Endothelial cell of umbilical vein (primary cell): Measurements from ENCODE around the gene BUB1B. TPM values are rescaled to one million over a fixed set of nuclear protein-coding genes. Genes with fewer than 3 reads are reported as not detected.

Experiments
- BruUV-seq: library from RNA; stranded (reverse); fragments of 400-500 nt; replicated peaks from 2 replicates; lab custom pipeline; 2021; lab: Mats Ljungman, UMichigan
- CTCF ChIA-PET: fragments of 300-600, 350-600 bp; sonication (Branson Sonifier 250); formaldehyde crosslinking; loops from one replicate; lab custom pipeline; 2021; ENCODE audit warnings: antibody characterized with exemption, inconsistent platforms; lab: Charles Lee
- POLR2A ChIA-PET: fragments of 300-600, 350-600 bp; sonication (Branson Sonifier 250); formaldehyde crosslinking; loops from one replicate; lab custom pipeline; 2021; ENCODE audit warnings: antibody characterized with exemption, inconsistent platforms; lab: Charles Lee
- DNase-seq: peaks from one replicate; pipeline ENCODE4 v3.0.0-alpha.2; 2011; ENCODE audit warnings: low read depth, low spot score
- FAIRE-seq: peaks from 2 replicates; lab custom pipeline; 2011; peaks lifted over from hg19 to GRCh38; lab: Jason Lieb, UNC
- H2AFZ ChIP-seq: 2 replicates; pipeline ENCODE4 v1.6.0; 2012; ENCODE audit warnings: low read depth, low read length, control low read depth, inconsistent platforms
- H3K27ac ChIP-seq: 2 replicates; pipeline ENCODE4 v1.5.1; 2011; ENCODE audit warnings: low read depth, mild to moderate bottlenecking, control low read depth, low read length, moderate library complexity; ENCODE audit not compliant: insufficient read depth
- H3K27me3 ChIP-seq, 2 experiments: 2 replicates each; pipeline versions ENCODE4 v1.6.0 to v1.6.1; 2011; ENCODE audit warnings: low read length in 2 of 2, mixed read lengths in 1 of 2; ENCODE audit not compliant: control insufficient read depth in 2 of 2, insufficient read depth in 2 of 2
- H3K36me3 ChIP-seq, 2 experiments: 2 replicates in 1 of 2; 3 replicates in 1 of 2; pipeline ENCODE4 v1.5.1; 2011; ENCODE audit warnings: low read length in 2 of 2, mild to moderate bottlenecking in 1 of 2, moderate library complexity in 1 of 2; ENCODE audit not compliant: control insufficient read depth in 2 of 2, insufficient read depth in 2 of 2; ENCODE audit errors: extremely low read depth in 1 of 2
- H3K4me1 ChIP-seq: 3 replicates; pipeline ENCODE4 v1.5.1; 2011; ENCODE audit warnings: mild to moderate bottlenecking, low read length; ENCODE audit not compliant: control insufficient read depth, insufficient read depth; ENCODE audit errors: extremely low read depth
- H3K4me2 ChIP-seq: 2 replicates; pipeline ENCODE4 v1.6.1; 2011; ENCODE audit warnings: low read length, control low read depth, mixed read lengths; ENCODE audit not compliant: insufficient read depth
- H3K4me3 ChIP-seq, 3 experiments: fragments of 200-600 bp in 1 of 3; sonication (generic), shearing (Covaris generic) in 1 of 3; replicated peaks in 1 of 3; 2 replicates each; pipeline ENCODE4 v1.5.1; 2011 to 2016; ENCODE audit warnings: control low read depth in 3 of 3, low read length in 3 of 3, mild to moderate bottlenecking in 2 of 3, inconsistent platforms in 1 of 3, low read depth in 1 of 3, moderate library complexity in 1 of 3; ENCODE audit not compliant: insufficient read depth in 1 of 3
- H3K79me2 ChIP-seq: 2 replicates; pipeline ENCODE4 v1.6.0; 2012; ENCODE audit warnings: low read length, inconsistent platforms; ENCODE audit not compliant: control insufficient read depth, insufficient read depth
- H3K9ac ChIP-seq: replicated peaks from 2 replicates; pipeline ENCODE3; 2011; ENCODE audit warnings: low read length, control low read depth; ENCODE audit not compliant: insufficient read depth; ENCODE audit errors: extremely low read depth
- H3K9me1 ChIP-seq: replicated peaks from 3 replicates; pipeline ENCODE4 v1.6.0; 2011; ENCODE audit warnings: mild to moderate bottlenecking, low read length; ENCODE audit not compliant: control insufficient read depth, insufficient read depth; ENCODE audit errors: extremely low read depth
- H3K9me3 ChIP-seq: replicated peaks from 2 replicates; pipeline ENCODE4 v1.5.1; 2012; ENCODE audit warnings: low read length, inconsistent platforms; ENCODE audit not compliant: control insufficient read depth, insufficient read depth
- H4K20me1 ChIP-seq: replicated peaks from 2 replicates; pipeline ENCODE3; 2011; ENCODE audit warnings: mild to moderate bottlenecking, low read length; ENCODE audit not compliant: control insufficient read depth, insufficient read depth; ENCODE audit errors: extremely low read depth
- EZH2 ChIP-seq: IDR thresholded peaks from 2 replicates; pipeline ENCODE4 v1.6.1; 2012; ENCODE audit warnings: borderline replicate concordance, low read depth, mild to moderate bottlenecking, moderate library complexity, low read length, inconsistent platforms; ENCODE audit not compliant: severe bottlenecking
- FOS ChIP-seq: IDR thresholded peaks from 2 replicates; pipeline ENCODE4 v1.6.1; 2011; ENCODE audit warnings: mild to moderate bottlenecking, low read length, moderate library complexity, borderline replicate concordance; ENCODE audit not compliant: insufficient read depth
- GATA2 ChIP-seq: IDR thresholded peaks from 2 replicates; pipeline ENCODE4 v1.7.0; 2011; ENCODE audit warnings: low read depth, mild to moderate bottlenecking, moderate library complexity, mixed read lengths, low read length; ENCODE audit not compliant: insufficient read length, insufficient read depth
- JUN ChIP-seq: IDR thresholded peaks from 2 replicates; pipeline ENCODE4 v1.6.1; 2011; ENCODE audit warnings: borderline replicate concordance, low read depth; ENCODE audit not compliant: insufficient read length, insufficient read depth
- MYC ChIP-seq: IDR thresholded peaks from one replicate; pipeline ENCODE4 v1.6.1; 2011; ENCODE audit warnings: mild to moderate bottlenecking, low read depth, low read length
- POLR2A ChIP-seq: IDR thresholded peaks from 2 replicates; pipeline ENCODE4 v1.6.1; 2012; ENCODE audit warnings: low read depth, mild to moderate bottlenecking, control low read depth, low read length
- POLR2AphosphoS5 ChIP-seq: IDR thresholded peaks from 2 replicates; pipeline ENCODE4 v1.6.1; 2012; ENCODE audit warnings: low read depth, mild to moderate bottlenecking, control low read depth, low read length, moderate library complexity; ENCODE audit not compliant: insufficient read depth
- dilution Hi-C: fragments of 300-500 bp; cut with MboI; formaldehyde crosslinking; loops from one replicate; pipeline ENCODE4 v1.15.0; 2019; ENCODE audit warnings: low sequenced_read_pairs; ENCODE audit not compliant: extremely low pct_ligation_motif_present
- intact Hi-C: fragments of 100-400 bp; cut with micrococcal nuclease; formaldehyde crosslinking; loops from one replicate; pipeline ENCODE4 v1.10.0; 2022
- polyA plus RNA-seq, 4 experiments: library from polyadenylated mRNA; depleted of rRNA in 3 of 4; stranded (reverse) in 3 of 4; unstranded in 1 of 4; fragments of >200 nt; gene quantifications; 2 replicates each; pipeline versions ENCODE4 v1.2.1 to v1.2.3, GENCODE V29; 2011 to 2012; ENCODE audit warnings: missing spikeins in 1 of 4
- total RNA-seq: library from RNA; stranded (reverse); gene quantifications from 2 replicates; pipeline ENCODE4 v1.2.3, GENCODE V29; 2021
- TF ChIP-seq, protein P1 (sequence below): IDR thresholded peaks from 2 replicates; pipeline ENCODE4 v1.6.1; 2011; ENCODE audit not compliant: insufficient read depth, insufficient read length
- TF ChIP-seq, protein P2 (sequence below), 2 donors: IDR thresholded peaks; 1 replicate in 1 of 2; 2 replicates in 1 of 2; pipeline ENCODE4 v1.5.1; 2011; ENCODE audit warnings: low read length in 2 of 2, mild to moderate bottlenecking in 2 of 2, moderate library complexity in 2 of 2, control low read depth in 1 of 2, inconsistent platforms in 1 of 2, low read depth in 1 of 2; ENCODE audit not compliant: insufficient read depth in 1 of 2; ENCODE audit errors: extremely low read depth in 1 of 2

The BUB1B gene
- total and polyA plus RNA-seq, 2 donors (not counting 3 experiments of a cell fraction or from before 2014, with no cell fraction given), result 12.2 to 69.8 TPM

DNA sequence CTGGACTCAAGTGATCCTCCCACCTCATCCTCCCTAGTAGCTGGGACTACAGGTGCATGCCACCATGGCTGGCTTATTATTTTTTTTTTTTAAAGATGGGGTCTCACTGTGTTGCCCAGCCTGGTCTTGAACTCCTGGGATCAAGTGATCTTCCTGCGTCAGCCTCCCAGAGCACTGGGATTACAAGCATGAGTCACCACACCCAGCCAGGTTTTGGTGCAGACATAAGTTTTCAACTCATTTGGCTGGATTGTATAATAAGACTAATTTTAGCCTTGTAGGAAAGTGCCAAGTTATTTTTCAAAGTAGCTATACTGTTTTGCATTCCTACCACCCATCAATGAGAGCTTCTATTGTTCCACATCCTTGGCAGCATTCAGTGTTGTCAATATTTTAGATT, 32.1 kb downstream of the BUB1B start:
- Histone ChIP-seq H3K4me2 (no peak overlapping the region), H3K36me3 (peaks cover 0 to 17% of the 10 kb centered on the region in 2 experiments), H3K9ac (no peak overlapping the region), H3K27me3 (no peaks in the 10 kb centered on the region), H3K4me1 (no peaks in the 10 kb centered on the region), H3K27ac (no peak overlapping the region), H3K9me3 (no peaks in the 10 kb centered on the region), H3K9me1 (no peaks in the 10 kb centered on the region), H2AFZ (no peak overlapping the region), H4K20me1 (no peaks in the 10 kb centered on the region), H3K4me3 (no peak overlapping the region), H3K79me2 (peaks cover 42% of the 10 kb centered on the region)
- DNase-seq (peak; percentile 6), FAIRE-seq (no peak)
- ChIA-PET CTCF (interaction anchor here (1.9 kb wide), 1 partner anchor 147 kb away, joined by 4 read pairs; no protein-coding TSS in a partner anchor), POLR2A (interaction anchor here (0.8 kb wide), 1 partner anchor 17 kb away, joined by 6 read pairs; no protein-coding TSS in a partner anchor)
- dilution Hi-C loops (no loop called here), intact Hi-C loops (no loop called here)
- TF ChIP-seq EZH2 (no peak), POLR2A (no peak), POLR2AphosphoS5 (no peak)
- TF ChIP-seq, protein P1, sequence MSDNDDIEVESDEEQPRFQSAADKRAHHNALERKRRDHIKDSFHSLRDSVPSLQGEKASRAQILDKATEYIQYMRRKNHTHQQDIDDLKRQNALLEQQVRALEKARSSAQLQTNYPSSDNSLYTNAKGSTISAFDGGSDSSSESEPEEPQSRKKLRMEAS, result no peak
- BruUV-seq, result no TSS peak

DNA sequence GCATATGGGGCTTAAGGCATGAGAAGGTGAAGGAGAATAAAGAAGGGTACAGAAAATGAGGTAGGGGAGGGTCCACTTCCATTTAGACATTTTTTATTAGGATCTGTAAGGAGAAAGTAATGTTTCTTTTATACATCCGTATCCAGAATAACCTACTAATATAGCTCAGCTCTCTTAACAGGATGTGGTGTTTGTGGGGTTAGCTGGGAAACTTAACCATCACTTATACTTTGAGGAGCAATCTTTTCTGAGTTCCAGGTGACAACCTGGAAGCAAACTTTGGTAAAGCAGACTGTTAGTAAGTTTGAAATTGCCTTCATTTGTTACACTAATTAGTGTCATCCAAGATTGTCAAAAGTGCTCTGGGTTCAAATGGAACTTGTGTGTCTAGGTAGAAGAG, 36.6 kb downstream of the BUB1B start:
- no peaks in the 10 kb centered on the region for H3K9me3 ChIP-seq
- H3K79me2 ChIP-seq, result peaks cover 24% of the 10 kb centered on the region
- intact Hi-C loops, result no loop called here
- no peak overlapping the region for H3K4me2 ChIP-seq
- DNase-seq (no peak), FAIRE-seq (no peak)
- no peak overlapping the region for H2AFZ ChIP-seq
- H3K4me3 ChIP-seq, result no peak overlapping the region
- H3K4me1 ChIP-seq, result no peaks in the 10 kb centered on the region
- ChIA-PET CTCF (no interaction called here), POLR2A (no interaction called here)
- no TSS peak for BruUV-seq
- H3K9me1 ChIP-seq, result no peaks in the 10 kb centered on the region
- H4K20me1 ChIP-seq, result no peaks in the 10 kb centered on the region
- H3K9ac ChIP-seq, result no peak overlapping the region
- peaks cover 2 to 6% of the 10 kb centered on the region in 2 experiments for H3K36me3 ChIP-seq
- no peaks in the 10 kb centered on the region for H3K27me3 ChIP-seq
- dilution Hi-C loops, result no loop called here
- no peak for TF ChIP-seq EZH2
- TF ChIP-seq, protein P2, sequence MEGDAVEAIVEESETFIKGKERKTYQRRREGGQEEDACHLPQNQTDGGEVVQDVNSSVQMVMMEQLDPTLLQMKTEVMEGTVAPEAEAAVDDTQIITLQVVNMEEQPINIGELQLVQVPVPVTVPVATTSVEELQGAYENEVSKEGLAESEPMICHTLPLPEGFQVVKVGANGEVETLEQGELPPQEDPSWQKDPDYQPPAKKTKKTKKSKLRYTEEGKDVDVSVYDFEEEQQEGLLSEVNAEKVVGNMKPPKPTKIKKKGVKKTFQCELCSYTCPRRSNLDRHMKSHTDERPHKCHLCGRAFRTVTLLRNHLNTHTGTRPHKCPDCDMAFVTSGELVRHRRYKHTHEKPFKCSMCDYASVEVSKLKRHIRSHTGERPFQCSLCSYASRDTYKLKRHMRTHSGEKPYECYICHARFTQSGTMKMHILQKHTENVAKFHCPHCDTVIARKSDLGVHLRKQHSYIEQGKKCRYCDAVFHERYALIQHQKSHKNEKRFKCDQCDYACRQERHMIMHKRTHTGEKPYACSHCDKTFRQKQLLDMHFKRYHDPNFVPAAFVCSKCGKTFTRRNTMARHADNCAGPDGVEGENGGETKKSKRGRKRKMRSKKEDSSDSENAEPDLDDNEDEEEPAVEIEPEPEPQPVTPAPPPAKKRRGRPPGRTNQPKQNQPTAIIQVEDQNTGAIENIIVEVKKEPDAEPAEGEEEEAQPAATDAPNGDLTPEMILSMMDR (IDR thresholded peaks at IDR 0.05; ENCODE audit: extremely low read depth in 1 of 2, insufficient read depth in 1 of 2, low read depth in 1 of 2, low read length in 2 of 2), result no peak
- TF ChIP-seq JUN, result no peak
- TF ChIP-seq, protein P1, result no peak
- TF ChIP-seq GATA2, result no peak
- TF ChIP-seq POLR2AphosphoS5, result no peak
- TF ChIP-seq MYC, result no peak
- TF ChIP-seq POLR2A, result no peak
- TF ChIP-seq FOS, result no peak
- no peak overlapping the region for H3K27ac ChIP-seq
